ENCODE results near the gene BDP1. TPM values are rescaled to one million over a fixed set of nuclear protein-coding genes. Genes with fewer than 3 reads are reported as not detected.

Gene BDP1
- total RNA-seq, 1 donor from 2014 or later = 20.9 TPM

GRCh38 chr5:71588533-71588885 lies 133.1 kb downstream of the BDP1 start:
- peak overlapping the region; percentile 35 for H3K4me3 Mint-ChIP-seq (ENCODE audit: unreplicated experiment)
- H3K27ac Mint-ChIP-seq (ENCODE audit: unreplicated experiment) = no peak overlapping the region
- no peaks in the 10 kb centered on the region for H3K9me3 Mint-ChIP-seq (ENCODE audit: unreplicated experiment)
- H3K36me3 Mint-ChIP-seq (ENCODE audit: low read depth, unreplicated experiment) = peaks cover 10% of the 10 kb centered on the region
- H3K4me1 Mint-ChIP-seq (ENCODE audit: unreplicated experiment) = peaks cover 12% of the 10 kb centered on the region
- no peak for TF ChIP-seq CTCF (IDR thresholded peaks at IDR 0.05; ENCODE audit: unreplicated experiment)
- H3K27me3 Mint-ChIP-seq (ENCODE audit: unreplicated experiment) = peaks cover under 1% of the 10 kb centered on the region
- no peak for DNase-seq (ENCODE audit: low spot score)

GRCh38 chr5:71589903-71590302 lies 134.5 kb downstream of the BDP1 start:
- Mint-ChIP-seq H3K36me3 (ENCODE audit: low read depth, unreplicated experiment) (peaks cover 7% of the 10 kb centered on the region), H3K27me3 (ENCODE audit: unreplicated experiment) (no peaks in the 10 kb centered on the region), H3K4me1 (ENCODE audit: unreplicated experiment) (peaks cover 12% of the 10 kb centered on the region), H3K9me3 (ENCODE audit: unreplicated experiment) (no peaks in the 10 kb centered on the region), H3K4me3 (ENCODE audit: unreplicated experiment) (no peak overlapping the region), H3K27ac (ENCODE audit: unreplicated experiment) (no peak overlapping the region)
- DNase-seq (ENCODE audit: low spot score) = no peak
- no peak for TF ChIP-seq CTCF (IDR thresholded peaks at IDR 0.05; ENCODE audit: unreplicated experiment)

GRCh38 chr5:71591100-71591499 lies 135.6 kb downstream of the BDP1 start:
- H3K9me3 Mint-ChIP-seq (ENCODE audit: unreplicated experiment) = no peaks in the 10 kb centered on the region
- no peak overlapping the region for H3K27ac Mint-ChIP-seq (ENCODE audit: unreplicated experiment)
- H3K4me3 Mint-ChIP-seq (ENCODE audit: unreplicated experiment) = no peak overlapping the region
- TF ChIP-seq CTCF (IDR thresholded peaks at IDR 0.05; ENCODE audit: unreplicated experiment) = no peak
- H3K36me3 Mint-ChIP-seq (ENCODE audit: low read depth, unreplicated experiment) = peaks cover 13% of the 10 kb centered on the region
- DNase-seq (ENCODE audit: low spot score) = no peak
- H3K27me3 Mint-ChIP-seq (ENCODE audit: unreplicated experiment) = no peaks in the 10 kb centered on the region
- peaks cover 12% of the 10 kb centered on the region for H3K4me1 Mint-ChIP-seq (ENCODE audit: unreplicated experiment)

- no peaks in the 10 kb centered on the region for H3K27me3 Mint-ChIP-seq (ENCODE audit: unreplicated experiment)
- H3K4me3 Mint-ChIP-seq (ENCODE audit: unreplicated experiment) = peak overlapping the region; percentile 50
- DNase-seq (ENCODE audit: low spot score) = no peak
- no peak for TF ChIP-seq CTCF (IDR thresholded peaks at IDR 0.05; ENCODE audit: unreplicated experiment)
- no peaks in the 10 kb centered on the region for H3K9me3 Mint-ChIP-seq (ENCODE audit: unreplicated experiment)
- no peak overlapping the region for H3K27ac Mint-ChIP-seq (ENCODE audit: unreplicated experiment)
- H3K4me1 Mint-ChIP-seq (ENCODE audit: unreplicated experiment) = no peaks in the 10 kb centered on the region
- H3K36me3 Mint-ChIP-seq (ENCODE audit: low read depth, unreplicated experiment) = peaks cover 26% of the 10 kb centered on the region
Measured at GRCh38 chr5:71596169-71596568, 140.7 kb downstream of the BDP1 start.

GRCh38 chr5:71597001-71597400 lies 141.6 kb downstream of the BDP1 start:
- Mint-ChIP-seq H3K9me3 (ENCODE audit: unreplicated experiment) (no peaks in the 10 kb centered on the region), H3K4me3 (ENCODE audit: unreplicated experiment) (peak overlapping the region; percentile 17), H3K4me1 (ENCODE audit: unreplicated experiment) (no peaks in the 10 kb centered on the region), H3K27ac (ENCODE audit: unreplicated experiment) (peak overlapping the region; percentile 33), H3K36me3 (ENCODE audit: low read depth, unreplicated experiment) (peaks cover 26% of the 10 kb centered on the region), H3K27me3 (ENCODE audit: unreplicated experiment) (no peaks in the 10 kb centered on the region)
- DNase-seq (ENCODE audit: low spot score) = no peak
- no peak for TF ChIP-seq CTCF (IDR thresholded peaks at IDR 0.05; ENCODE audit: unreplicated experiment)

Measured in endothelial cell (in vitro differentiated cells).